KMS-11 (cell line): ENCODE measurements around the gene GPR84.

ENCODE experiments used
- H2AFZ ChIP-seq: fragments of 200-600 bp; sonication (generic); 2 replicates; pipeline ENCODE4 v1.6.1; 2016; ENCODE audit warnings: antibody characterized with exemption, mixed run types, low read depth
- H3K27ac ChIP-seq: fragments of 200-600 bp; sonication (generic); 2 replicates; pipeline ENCODE4 v1.6.1; 2016; ENCODE audit warnings: mild to moderate bottlenecking, mixed run types
- H3K27me3 ChIP-seq: fragments of 200-600 bp; sonication (generic); 2 replicates; pipeline ENCODE4 v1.6.1; 2017; ENCODE audit warnings: mild to moderate bottlenecking, low read depth, mixed run types, moderate library complexity; ENCODE audit not compliant: insufficient read depth
- H3K36me3 ChIP-seq: fragments of 200-600 bp; sonication (generic); 2 replicates; pipeline ENCODE4 v1.6.1; 2017; ENCODE audit warnings: mild to moderate bottlenecking, mixed run types; ENCODE audit not compliant: insufficient read depth
- H3K4me1 ChIP-seq: fragments of 200-600 bp; sonication (generic); 2 replicates; pipeline ENCODE4 v1.6.1; 2016; ENCODE audit warnings: mild to moderate bottlenecking, low read depth, mixed run types; ENCODE audit not compliant: poor library complexity, severe bottlenecking
- H3K4me2 ChIP-seq: fragments of 200-600 bp; sonication (generic); 2 replicates; pipeline ENCODE4 v1.7.0; 2016; ENCODE audit warnings: mild to moderate bottlenecking, mixed run types
- H3K4me3 ChIP-seq: fragments of 200-600 bp; sonication (generic); IDR thresholded peaks from 2 replicates; pipeline ENCODE4 v1.6.1; 2017; ENCODE audit warnings: low read depth, low read length, mixed read lengths; ENCODE audit not compliant: insufficient read depth
- H3K79me2 ChIP-seq: fragments of 200-600 bp; sonication (generic); 2 replicates; pipeline ENCODE4 v1.6.1; 2016; ENCODE audit warnings: low read depth, mixed run types; ENCODE audit not compliant: insufficient read depth
- H3K9ac ChIP-seq: fragments of 200-600 bp; sonication (generic); 2 replicates; pipeline ENCODE4 v1.6.1; 2016; ENCODE audit warnings: mild to moderate bottlenecking, mixed run types
- H4K20me1 ChIP-seq: fragments of 200-600 bp; sonication (generic); 2 replicates; pipeline ENCODE4 v1.6.1; 2016; ENCODE audit warnings: mild to moderate bottlenecking, mixed run types; ENCODE audit not compliant: insufficient read depth
- TF ChIP-seq, protein P1 (sequence below): fragments of 200-600 bp; sonication (generic); conservative IDR thresholded peaks from 2 replicates; pipeline ENCODE4 v1.6.1; 2017; ENCODE audit warnings: low read depth, mild to moderate bottlenecking, antibody characterized with exemption, low read length, moderate library complexity, mixed read lengths

Gene GPR84

DNA sequence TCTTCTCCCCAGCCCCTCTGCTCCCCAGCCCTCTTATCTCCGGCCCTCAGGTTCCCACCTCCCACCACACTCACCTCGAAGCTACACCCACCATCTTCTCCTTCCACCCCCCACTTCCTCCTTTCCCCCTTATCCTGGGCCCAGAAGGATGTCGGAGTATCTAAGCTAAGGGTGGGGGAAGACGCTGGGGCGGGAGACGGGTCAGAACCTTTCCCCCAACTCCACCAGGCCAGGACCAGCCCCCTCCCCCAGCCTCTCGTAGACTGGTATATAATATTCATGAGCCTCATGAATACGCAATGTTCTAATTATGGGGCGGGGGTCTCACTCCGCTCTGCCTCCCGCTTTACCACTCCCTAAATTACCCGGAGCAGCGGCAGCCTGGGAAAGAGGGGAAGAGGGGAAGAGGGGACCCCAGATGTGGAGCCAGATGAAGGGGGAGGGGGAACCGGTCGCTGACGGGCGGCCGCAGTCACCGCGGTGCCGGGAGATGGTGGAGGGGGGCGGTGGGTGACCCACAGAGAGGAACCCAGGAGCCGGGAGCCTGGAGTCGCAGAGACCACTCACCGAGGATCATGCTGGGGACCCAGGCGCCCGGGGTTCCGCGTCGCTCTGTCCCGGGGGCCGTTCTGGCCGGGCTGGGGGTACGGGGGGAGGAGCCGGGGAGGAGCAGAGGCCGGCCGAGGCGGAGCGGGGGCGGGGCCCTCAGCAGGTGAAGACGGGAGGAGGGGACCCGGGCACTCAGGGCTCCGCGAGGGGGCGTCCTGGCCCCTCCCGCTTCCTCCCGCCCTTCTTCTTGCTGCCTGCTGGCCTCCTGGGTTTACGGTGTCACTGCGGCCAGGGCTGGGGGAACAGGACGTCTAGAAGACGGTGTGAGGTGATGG lies 26.6 kb upstream of the GPR84 start:
- Histone ChIP-seq H4K20me1 (no peaks in the 10 kb centered on the region), H3K36me3 (no peaks in the 10 kb centered on the region), H2AFZ (no peak overlapping the region), H3K27me3 (peaks cover 11% of the 10 kb centered on the region; the same call in 1 of the 2 replicates), H3K4me1 (no peaks in the 10 kb centered on the region), H3K4me2 (no peak overlapping the region), H3K9ac (no peak overlapping the region), H3K79me2 (no peaks in the 10 kb centered on the region), H3K27ac (no peak overlapping the region), H3K4me3 (no peak overlapping the region)
- TF ChIP-seq, protein P1, sequence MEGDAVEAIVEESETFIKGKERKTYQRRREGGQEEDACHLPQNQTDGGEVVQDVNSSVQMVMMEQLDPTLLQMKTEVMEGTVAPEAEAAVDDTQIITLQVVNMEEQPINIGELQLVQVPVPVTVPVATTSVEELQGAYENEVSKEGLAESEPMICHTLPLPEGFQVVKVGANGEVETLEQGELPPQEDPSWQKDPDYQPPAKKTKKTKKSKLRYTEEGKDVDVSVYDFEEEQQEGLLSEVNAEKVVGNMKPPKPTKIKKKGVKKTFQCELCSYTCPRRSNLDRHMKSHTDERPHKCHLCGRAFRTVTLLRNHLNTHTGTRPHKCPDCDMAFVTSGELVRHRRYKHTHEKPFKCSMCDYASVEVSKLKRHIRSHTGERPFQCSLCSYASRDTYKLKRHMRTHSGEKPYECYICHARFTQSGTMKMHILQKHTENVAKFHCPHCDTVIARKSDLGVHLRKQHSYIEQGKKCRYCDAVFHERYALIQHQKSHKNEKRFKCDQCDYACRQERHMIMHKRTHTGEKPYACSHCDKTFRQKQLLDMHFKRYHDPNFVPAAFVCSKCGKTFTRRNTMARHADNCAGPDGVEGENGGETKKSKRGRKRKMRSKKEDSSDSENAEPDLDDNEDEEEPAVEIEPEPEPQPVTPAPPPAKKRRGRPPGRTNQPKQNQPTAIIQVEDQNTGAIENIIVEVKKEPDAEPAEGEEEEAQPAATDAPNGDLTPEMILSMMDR = no peak

DNA sequence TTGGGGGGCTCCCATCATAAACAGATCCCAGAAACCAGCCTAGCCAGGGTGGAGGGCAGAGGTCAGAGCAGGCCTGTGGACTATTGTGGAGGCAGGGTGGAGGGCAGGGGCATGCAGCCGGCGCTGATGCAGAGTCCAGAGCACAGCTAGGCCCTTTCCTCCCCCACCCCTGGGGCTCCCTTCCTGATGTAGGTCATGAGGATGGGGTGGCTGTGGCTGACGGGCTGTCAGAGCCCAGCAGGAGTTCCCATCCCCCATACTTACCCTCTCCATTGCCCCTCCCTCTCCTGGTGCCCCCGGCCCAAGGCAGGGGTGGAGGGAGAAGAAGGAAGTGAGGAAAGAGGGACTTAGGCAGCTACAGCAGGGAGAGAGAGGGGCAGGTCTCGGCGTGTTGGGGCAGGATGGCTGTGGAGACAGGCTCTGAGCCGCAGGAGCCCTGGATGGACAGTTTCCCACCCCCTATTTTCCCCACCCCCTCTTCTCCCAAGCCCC lies 25.9 kb upstream of the GPR84 start:
- no peak overlapping the region for H3K4me2 ChIP-seq
- no peaks in the 10 kb centered on the region for H3K79me2 ChIP-seq
- TF ChIP-seq, protein P1 = no peak
- no peaks in the 10 kb centered on the region for H3K36me3 ChIP-seq
- H3K4me1 ChIP-seq = no peaks in the 10 kb centered on the region
- no peak overlapping the region for H3K4me3 ChIP-seq
- H2AFZ ChIP-seq = no peak overlapping the region
- no peaks in the 10 kb centered on the region for H4K20me1 ChIP-seq
- H3K9ac ChIP-seq = no peak overlapping the region
- no peak overlapping the region for H3K27ac ChIP-seq
- peaks cover 11% of the 10 kb centered on the region; the same call in 1 of the 2 replicates for H3K27me3 ChIP-seq

DNA sequence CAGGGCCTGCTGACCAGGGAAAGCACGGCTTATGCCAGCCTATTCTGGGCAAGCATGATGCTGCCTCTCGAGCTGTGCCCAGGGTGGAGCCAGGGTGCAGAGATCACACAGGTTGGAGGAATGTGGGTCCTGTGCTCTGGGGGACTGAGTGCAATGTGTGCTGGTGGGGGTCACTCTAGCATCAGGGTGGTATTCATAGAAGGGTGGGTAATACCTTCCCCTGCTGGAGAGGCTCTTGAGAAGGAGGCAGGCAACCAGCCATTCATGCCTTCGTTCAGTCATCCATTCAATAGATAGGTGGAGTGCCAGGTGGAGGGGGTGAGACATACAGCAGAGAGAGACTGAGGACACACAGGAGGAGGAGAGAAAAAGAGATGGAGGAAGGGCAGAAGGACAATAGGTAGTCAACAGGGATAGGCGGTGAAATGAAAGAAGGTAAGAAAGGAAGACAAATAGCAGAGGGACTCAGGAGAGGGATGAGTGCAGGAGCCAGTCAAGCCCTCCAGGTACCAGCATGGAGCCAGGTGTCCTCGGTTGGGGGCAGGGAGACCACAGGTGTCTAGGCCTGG lies 25.4 kb upstream of the GPR84 start:
- Histone ChIP-seq H3K79me2 (no peaks in the 10 kb centered on the region), H3K27me3 (peaks cover 11% of the 10 kb centered on the region; the same call in 1 of the 2 replicates), H3K27ac (no peak overlapping the region), H3K36me3 (no peaks in the 10 kb centered on the region), H3K4me1 (no peaks in the 10 kb centered on the region), H3K9ac (no peak overlapping the region), H3K4me2 (no peak overlapping the region), H2AFZ (no peak overlapping the region), H3K4me3 (no peak overlapping the region), H4K20me1 (no peaks in the 10 kb centered on the region)
- TF ChIP-seq, protein P1 = no peak

DNA sequence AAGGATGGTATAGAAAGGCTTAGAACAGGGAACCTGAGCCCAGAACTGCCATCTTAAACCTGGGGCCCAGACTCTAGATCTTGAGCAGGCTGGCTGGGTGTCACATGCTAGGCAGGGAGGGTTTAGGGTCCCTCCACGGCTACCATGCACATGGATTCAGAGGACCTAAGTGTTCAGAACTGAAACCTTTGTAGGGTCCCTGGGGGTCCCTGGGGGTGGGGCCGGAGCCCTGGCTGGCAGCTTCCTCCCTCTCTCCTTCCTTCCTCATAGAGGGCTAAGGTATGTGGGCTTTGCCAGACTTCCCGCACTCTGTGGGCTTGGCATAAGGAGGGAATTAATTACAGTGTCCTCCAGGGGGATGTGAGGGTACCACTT lies 24.8 kb upstream of the GPR84 start:
- H3K9ac ChIP-seq = no peak overlapping the region
- peaks cover 11% of the 10 kb centered on the region; the same call in 1 of the 2 replicates for H3K27me3 ChIP-seq
- H2AFZ ChIP-seq = no peak overlapping the region
- no peak overlapping the region for H3K4me2 ChIP-seq
- TF ChIP-seq, protein P1 = no peak
- H4K20me1 ChIP-seq = no peaks in the 10 kb centered on the region
- H3K4me3 ChIP-seq = no peak overlapping the region
- no peak overlapping the region for H3K27ac ChIP-seq
- no peaks in the 10 kb centered on the region for H3K79me2 ChIP-seq
- H3K4me1 ChIP-seq = no peaks in the 10 kb centered on the region
- H3K36me3 ChIP-seq = no peaks in the 10 kb centered on the region
